Frontal cortex (tissue), 4 donors: ENCODE results near the gene GJC1. TPM values are rescaled to one million over a fixed set of nuclear protein-coding genes. Genes with fewer than 3 reads are reported as not detected.
"Not testable (repeated sequence)": the region's sequence is repeated elsewhere in the genome, so short reads cannot be mapped to it uniquely, and the experiment has no call there.

Experiments used
- DNase-seq, 2 donors: peaks; one replicate each; pipeline ENCODE4 v3.0.0; 2012; ENCODE audit warnings: low spot score in 2 of 2
- FAIRE-seq: peaks from 2 replicates; lab custom pipeline; 2012; peaks lifted over from hg19 to GRCh38; lab: Jason Lieb, UNC
- total RNA-seq: library from RNA; depleted of rRNA; stranded (reverse); fragments of >200 nt; gene quantifications from one replicate; pipeline ENCODE4 v1.2.3, GENCODE V29; 2014
- donor health status: control.
- donor health status: control.
- donor health status: control.

Gene GJC1
- total RNA-seq, 1 donor from 2014 or later: 76.2 TPM

- DNase-seq: no peak
- no peak for FAIRE-seq
Measured at GRCh38 chr17:44767493-44767892, 62.6 kb downstream of the GJC1 start.

GRCh38 chr17:44766409-44767038 lies 63.6 kb downstream of the GJC1 start:
- no peak for DNase-seq
- FAIRE-seq: no peak

GRCh38 chr17:44765965-44766364 lies 64.1 kb downstream of the GJC1 start:
- FAIRE-seq: no peak

GRCh38 chr17:44763170-44763569 lies 66.9 kb downstream of the GJC1 start:
- FAIRE-seq (no peak), DNase-seq (no peak)

More at GRCh38 chr17:44765965-44766364, 64.1 kb downstream of the GJC1 start:
- no peak for DNase-seq

GRCh38 chr17:44761932-44762810 lies 67.9 kb downstream of the GJC1 start:
- FAIRE-seq: no peak

GRCh38 chr17:44760474-44761308 lies 69.4 kb downstream of the GJC1 start:
- no peak for DNase-seq
- no peak for FAIRE-seq

More at GRCh38 chr17:44761932-44762810, 67.9 kb downstream of the GJC1 start:
- no peak for DNase-seq

GRCh38 chr17:44759916-44760243 lies 70.2 kb downstream of the GJC1 start:
- FAIRE-seq: no peak
- DNase-seq: no peak

- FAIRE-seq: no peak
- DNase-seq: no peak
Measured at GRCh38 chr17:44759086-44759915, 70.8 kb downstream of the GJC1 start.

- FAIRE-seq: no peak
- peak; percentile 75 to 82 for DNase-seq
Measured at GRCh38 chr17:44758414-44759085, 71.5 kb downstream of the GJC1 start, which contains the start of gene ADAM11. Gene ADAM11 (plus strand): TSS chr17:44758988. CDS start chr17:44759200, 212 bp downstream.

- FAIRE-seq: no peak
- no peak for DNase-seq
Measured at GRCh38 chr17:44757918-44758413, 72.1 kb downstream of the GJC1 start.

- FAIRE-seq: no peak
Measured at GRCh38 chr17:44757045-44757917, 72.8 kb downstream of the GJC1 start.

GRCh38 chr17:44755180-44755579 lies 74.9 kb downstream of the GJC1 start:
- not testable (repeated sequence) for DNase-seq, FAIRE-seq

More at GRCh38 chr17:44757045-44757917, 72.8 kb downstream of the GJC1 start:
- DNase-seq: no peak

- DNase-seq (no peak), FAIRE-seq (no peak)
Measured at GRCh38 chr17:44754276-44754675, 75.8 kb downstream of the GJC1 start.

GRCh38 chr17:44752953-44753861 lies 76.9 kb downstream of the GJC1 start:
- no peak for FAIRE-seq
- no peak for DNase-seq

GRCh38 chr17:44751806-44752205 lies 78.3 kb downstream of the GJC1 start:
- FAIRE-seq: no peak
- no peak for DNase-seq

GRCh38 chr17:44751331-44751730 lies 78.8 kb downstream of the GJC1 start:
- FAIRE-seq: no peak

GRCh38 chr17:44749980-44750318 lies 80.1 kb downstream of the GJC1 start:
- FAIRE-seq (no peak), DNase-seq (no peak)

More at GRCh38 chr17:44751331-44751730, 78.8 kb downstream of the GJC1 start:
- DNase-seq: no peak
